GM18873 (cell line): ENCODE measurements around the gene PCDH20.
"Not testable (repeated sequence)": the region's sequence is repeated elsewhere in the genome, so short reads cannot be mapped to it uniquely, and the experiment has no call there.

ENCODE experiments used
- ATAC-seq: cut with Tn5 transposase; IDR thresholded peaks from one replicate; pipeline ENCODE4 v1.9.1; 2021; ENCODE audit warnings: mild to moderate bottlenecking, moderate library complexity, moderate number of reproducible peaks; ENCODE audit not compliant: unreplicated experiment, low FRiP score

The PCDH20 gene

GRCh38 chr13:61415749-61416148 is at the start of gene PCDH20:
TSS of gene PCDH20 (minus strand) at chr13:61415849. CDS start at chr13:61415158, 691 bp downstream.
- ATAC-seq, result no peak

DNA sequence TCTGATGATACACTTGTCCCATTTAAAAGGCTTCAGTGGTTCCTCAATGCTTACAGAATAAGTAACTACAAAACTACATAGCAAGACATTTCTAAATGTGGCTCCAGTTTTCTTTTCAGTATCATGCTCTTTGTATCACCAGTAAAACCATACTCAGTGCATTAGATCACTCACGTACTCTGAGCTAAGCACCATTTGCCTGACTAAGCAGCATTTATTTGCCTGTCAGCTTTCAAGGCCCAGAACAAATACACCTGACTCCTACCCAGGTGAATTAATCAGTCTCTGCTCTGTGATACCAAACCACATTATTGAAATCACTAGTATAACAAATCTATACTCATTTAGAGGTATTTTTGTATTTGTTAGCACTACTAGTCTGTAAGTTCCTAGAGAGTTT is 47.4 kb upstream of the PCDH20 start:
- no peak for ATAC-seq

GRCh38 chr13:61453121-61453520 is 37.5 kb upstream of the PCDH20 start:
- ATAC-seq, result no peak

DNA sequence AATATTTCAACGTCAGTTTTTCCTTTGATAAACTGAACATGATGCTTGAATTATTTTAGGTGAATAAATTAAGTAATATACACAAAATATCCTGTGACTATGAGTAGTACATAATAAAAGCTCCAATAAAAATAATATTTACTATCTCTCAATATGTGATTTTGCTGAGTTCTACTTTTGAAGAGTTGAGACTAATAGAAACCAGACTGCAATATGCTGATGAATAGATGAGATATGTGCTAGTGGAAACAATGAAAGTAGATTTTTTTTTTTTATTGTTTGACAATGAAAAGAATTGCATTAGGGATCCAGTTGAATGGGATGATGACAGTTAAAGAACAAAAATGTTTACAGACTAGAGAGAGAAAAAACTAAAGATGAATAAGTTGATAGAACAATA is 16.4 kb upstream of the PCDH20 start:
- no peak for ATAC-seq

DNA sequence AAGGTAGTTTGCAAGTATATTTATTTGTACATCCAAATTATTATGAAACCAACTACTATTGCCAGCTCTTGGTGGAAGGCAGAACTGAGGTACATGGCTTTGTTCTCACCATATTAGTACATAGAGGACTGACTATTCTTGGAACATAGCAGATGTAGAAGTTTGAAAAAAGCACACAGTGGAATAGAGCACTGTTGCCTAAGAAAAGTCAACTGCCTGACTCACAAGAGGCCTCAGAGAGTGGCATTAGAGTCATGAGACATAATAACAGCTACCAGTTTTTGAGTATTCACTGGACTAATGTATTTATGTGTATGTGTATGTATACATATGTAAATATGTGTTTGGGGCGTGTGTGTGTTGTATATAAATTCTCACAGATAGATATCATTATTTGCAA is 8.3 kb upstream of the PCDH20 start:
- no peak for ATAC-seq

DNA sequence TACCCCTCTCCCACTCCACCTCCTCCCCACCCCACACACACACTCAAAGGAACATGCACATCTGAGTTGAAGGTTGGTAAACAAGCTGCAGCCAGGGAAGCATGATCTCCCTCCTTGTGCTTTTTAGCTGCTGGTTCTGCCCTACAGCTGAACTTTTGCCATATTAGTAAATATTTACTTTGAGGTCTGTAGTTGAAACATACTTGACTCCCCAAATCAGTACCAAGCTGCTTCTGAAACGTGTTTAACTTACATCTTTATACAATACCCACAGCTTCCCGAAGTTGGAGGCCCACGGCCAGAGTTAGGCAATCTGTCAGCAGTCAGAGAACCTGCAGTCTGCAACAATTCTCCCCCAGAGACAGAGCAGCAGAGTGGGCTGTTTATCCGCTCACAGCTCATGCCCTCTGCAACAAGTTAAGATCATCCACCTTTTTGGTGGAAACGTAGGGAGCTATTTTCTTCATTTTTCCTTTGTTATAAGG is 1.5 kb upstream of the PCDH20 start:
- ATAC-seq, result no peak

DNA sequence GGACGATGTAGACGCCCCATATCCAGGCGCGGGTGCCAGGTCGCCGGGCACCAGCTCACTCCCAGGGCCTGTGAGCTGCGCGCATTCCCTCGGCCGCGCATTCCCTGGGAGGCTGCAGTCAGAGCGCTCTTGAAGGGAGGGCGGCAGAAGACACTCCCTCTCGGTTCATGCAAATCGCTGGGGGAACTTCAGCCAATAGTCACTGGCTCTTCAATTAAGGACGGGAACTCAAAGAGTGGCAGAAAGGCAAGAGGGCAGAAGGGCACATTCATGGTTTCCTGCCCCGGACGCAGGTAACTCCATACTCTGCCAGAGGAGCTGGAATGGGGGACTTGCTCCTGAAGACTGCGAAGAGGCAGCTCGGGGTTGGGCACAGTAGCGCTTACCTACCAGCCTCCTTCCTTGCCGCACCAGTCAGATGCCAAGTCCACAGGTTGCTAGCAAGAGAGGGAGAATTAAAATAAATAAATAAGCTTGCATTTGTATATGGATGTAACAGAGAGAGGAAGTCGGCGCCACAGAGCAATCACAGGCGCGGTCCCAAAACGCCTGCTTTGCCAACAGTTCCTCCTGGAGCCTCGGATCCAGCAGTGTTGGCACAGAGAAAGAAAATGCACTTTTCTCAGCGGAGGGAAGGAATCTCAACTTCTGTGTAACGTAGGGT is 459 bp downstream of the PCDH20 start:
- ATAC-seq, result no peak

DNA sequence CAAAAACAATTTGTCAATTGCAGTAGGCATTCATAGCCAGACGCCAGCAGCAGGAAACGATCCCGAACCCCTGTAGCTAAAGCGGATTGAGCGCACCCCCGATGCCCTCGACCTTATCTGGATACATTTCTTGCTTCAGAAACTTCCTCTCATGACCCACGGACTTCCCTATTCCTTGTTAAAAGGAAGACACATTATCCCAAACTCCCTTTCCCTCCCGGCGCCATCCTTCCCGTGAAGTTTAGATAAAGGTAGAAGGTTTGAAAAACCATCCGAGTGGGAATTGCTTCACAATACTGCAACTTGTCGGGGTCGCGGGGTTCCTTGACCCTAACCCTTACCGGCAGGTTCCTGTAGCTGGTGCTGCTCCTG is 977 bp downstream of the PCDH20 start:
- no peak for ATAC-seq

GRCh38 chr13:61413572-61414535 is 1.8 kb downstream of the PCDH20 start:
- no peak for ATAC-seq

- ATAC-seq, result no peak
Measured at GRCh38 chr13:61410669-61411297, 4.9 kb downstream of the PCDH20 start.

DNA sequence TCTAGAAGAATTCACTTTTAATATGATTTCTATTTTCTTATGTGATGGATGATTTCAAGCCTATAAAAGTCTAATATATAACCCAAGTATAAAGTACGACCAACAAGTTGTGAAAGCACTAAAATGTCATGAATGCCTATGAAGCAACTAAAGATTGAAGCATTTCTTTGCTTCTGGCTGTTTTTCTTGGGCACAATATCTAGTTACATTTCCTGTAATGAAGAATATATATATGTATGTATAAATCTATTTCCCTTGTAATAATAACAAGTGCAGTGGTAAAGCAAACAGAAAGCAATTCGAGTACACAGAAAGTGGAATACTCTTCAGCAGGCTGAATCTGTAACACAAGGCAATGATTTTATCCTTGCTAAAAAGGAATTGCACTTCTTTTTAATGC is 5.4 kb downstream of the PCDH20 start:
- ATAC-seq, result no peak

DNA sequence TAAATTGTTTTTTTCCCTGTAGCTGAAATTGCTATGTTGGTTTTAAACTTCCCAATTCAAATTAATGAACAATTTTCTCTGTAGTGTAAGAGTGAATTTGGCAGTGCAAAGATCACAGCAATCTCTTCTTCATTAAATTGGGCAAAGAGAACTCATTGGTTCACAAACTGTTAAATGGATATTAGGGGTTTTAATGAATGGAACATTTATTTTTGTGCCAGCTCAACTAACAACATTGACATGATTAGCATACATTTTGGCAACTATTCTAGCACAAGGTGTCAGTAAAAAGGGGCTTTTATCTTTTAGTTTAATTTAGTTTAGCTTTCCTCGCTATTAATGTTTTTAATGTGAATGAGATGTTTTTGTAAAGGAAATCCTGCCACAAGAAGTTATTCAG is 7.1 kb downstream of the PCDH20 start:
- no peak for ATAC-seq

DNA sequence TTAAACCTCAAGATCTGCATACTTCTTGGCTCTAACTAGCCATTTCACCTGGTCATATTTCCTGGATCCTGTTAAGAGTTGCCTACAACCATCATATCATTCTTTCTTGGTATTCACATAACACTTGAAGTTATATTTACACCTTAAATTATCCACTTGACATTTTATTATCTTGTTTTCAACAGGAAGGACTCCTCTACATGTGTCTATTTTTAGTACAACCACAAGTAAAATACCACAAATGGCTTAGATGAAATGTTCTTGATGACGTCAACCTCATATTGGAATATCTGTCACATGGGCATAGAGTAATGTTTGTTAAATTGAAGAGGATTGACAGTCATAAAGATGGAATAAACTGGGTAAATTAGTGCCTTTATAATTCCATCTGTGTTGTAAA is 9.4 kb downstream of the PCDH20 start:
- ATAC-seq, result no peak

GRCh38 chr13:61396121-61396520 is 19.5 kb downstream of the PCDH20 start:
- no peak for ATAC-seq

DNA sequence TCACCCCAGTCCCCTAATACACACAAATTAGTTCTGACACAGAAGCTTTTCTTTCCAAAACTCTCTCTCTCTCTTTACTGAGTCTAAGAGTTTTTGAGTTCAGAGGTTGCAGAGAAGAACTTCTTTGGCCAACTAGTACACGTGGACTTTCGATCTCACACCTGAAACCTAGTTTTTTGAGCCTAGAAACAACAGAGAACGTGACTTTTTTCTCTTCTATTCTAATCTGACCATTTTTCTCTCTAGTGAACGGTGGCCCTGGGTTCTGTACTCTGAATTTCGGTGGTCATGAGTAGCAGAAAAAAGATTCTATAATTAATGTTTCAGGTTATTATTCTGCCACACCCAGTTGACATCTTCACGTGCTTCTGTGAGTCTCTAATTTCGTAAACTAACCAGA is 24.2 kb downstream of the PCDH20 start:
- no peak for ATAC-seq

GRCh38 chr13:61387694-61388093 is 28.0 kb downstream of the PCDH20 start:
- ATAC-seq, result no peak

DNA sequence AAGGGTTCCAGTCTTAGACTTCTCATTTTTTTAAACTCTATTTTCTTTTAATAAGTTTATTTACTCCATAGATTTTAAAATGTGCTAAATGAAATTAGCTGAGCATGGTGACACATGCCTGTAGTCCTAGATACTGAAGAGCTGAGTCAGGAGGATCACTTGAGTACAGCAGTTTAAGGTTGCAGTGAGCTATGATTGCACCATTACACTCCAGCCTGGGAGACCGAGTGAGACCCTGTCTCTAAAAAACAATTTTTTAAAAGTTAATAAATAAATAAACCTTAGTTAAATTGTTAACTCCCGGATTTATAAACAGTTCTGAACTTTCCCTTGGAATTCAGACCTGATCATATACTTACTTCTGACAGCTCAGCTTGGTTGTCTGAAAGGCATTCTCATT is 32.5 kb downstream of the PCDH20 start:
- ATAC-seq, result no peak

DNA sequence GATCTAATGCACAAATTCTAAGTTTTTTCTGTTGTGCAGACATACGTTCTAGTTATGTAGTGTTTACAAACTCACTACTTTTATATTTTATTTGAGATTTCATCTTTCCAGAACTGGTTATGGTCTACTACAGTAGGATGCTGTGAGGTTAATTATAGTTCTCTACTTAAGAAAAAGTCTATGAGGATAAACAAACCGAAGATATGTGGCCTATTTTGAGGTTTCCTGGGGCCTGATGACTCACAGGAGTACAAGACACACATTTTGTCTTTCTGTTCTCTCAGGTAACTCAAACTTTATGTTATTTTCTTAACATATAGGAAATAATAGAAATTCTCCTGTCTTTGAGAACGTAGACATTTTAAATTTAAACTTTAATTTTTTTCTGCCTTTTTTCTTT is 45.1 kb downstream of the PCDH20 start:
- no peak for ATAC-seq

DNA sequence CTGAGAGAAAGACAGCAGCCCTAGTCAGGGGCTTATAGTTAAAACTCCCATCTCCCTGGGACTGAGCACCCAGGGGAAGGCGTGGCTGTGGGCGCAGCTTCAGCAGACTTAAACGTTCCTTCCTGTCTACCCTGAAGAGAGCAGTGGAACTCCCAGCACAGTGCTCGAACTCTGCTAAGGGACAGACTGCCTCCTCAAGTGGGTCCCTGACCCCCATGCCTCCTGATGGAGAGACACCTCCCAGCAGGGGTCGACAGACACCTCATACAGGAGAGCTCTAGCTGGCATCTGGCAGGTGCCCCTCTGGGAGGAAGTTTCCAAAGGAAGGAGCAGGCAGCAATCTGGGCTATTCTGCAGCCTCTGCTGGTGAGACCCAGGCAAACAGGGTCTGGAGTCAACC is 51.0 kb downstream of the PCDH20 start:
- not testable (repeated sequence) for ATAC-seq

DNA sequence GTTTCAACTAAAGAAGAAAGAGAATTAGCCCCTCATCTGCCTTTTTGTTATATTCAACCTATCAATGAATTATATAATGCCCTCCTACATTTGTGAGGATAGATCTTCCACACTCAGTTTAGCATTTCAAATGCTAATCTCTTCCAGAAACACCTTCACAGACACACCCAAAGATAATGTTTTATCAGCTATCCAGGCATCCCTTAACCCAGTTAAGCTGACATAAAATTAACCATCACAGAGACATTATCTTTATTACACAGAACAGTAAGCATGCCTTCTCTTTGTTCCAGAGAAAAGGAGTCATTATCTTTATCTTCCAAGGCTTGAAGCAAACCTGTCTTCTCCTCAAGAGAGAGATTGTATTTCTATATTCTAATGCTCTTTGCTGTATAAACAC is 53.1 kb downstream of the PCDH20 start:
- ATAC-seq, result no peak
